Measurements from ENCODE around the gene KRT76. TPM values are rescaled to one million over a fixed set of nuclear protein-coding genes. Genes with fewer than 3 reads are reported as not detected.
A peak's percentile ranks its signal among the peaks of the same experiment; 100 is the strongest.

Gene KRT76
- total RNA-seq, 1 donor from 2014 or later, result not detected

DNA sequence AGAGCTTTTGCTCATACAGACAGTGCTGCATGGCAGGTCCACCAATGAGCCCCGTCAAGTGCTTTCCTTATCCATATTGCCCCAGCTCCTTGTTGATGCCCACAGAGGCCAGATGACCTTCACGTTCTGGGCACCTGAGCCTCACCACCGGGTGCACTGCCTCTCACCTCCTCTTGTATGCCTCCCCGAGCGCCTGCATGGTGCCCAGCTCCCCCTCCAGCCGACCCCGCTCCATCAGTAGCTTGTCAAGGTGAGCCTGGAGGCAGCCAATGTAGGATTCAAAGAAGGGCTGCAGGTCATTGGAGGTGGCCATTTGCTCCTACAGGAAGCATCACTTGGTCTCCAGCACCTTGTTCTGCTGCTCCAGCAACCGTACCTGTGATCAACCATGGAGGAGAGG lies 42.0 kb downstream of the KRT76 start:
- TF ChIP-seq, protein P1, sequence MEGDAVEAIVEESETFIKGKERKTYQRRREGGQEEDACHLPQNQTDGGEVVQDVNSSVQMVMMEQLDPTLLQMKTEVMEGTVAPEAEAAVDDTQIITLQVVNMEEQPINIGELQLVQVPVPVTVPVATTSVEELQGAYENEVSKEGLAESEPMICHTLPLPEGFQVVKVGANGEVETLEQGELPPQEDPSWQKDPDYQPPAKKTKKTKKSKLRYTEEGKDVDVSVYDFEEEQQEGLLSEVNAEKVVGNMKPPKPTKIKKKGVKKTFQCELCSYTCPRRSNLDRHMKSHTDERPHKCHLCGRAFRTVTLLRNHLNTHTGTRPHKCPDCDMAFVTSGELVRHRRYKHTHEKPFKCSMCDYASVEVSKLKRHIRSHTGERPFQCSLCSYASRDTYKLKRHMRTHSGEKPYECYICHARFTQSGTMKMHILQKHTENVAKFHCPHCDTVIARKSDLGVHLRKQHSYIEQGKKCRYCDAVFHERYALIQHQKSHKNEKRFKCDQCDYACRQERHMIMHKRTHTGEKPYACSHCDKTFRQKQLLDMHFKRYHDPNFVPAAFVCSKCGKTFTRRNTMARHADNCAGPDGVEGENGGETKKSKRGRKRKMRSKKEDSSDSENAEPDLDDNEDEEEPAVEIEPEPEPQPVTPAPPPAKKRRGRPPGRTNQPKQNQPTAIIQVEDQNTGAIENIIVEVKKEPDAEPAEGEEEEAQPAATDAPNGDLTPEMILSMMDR (IDR thresholded peaks at IDR 0.05; ENCODE audit: insufficient read depth, low read length, severe bottlenecking), result no peak
- no peaks in the 10 kb centered on the region for H3K36me3 ChIP-seq (ENCODE audit: control insufficient read depth, insufficient read depth, low read length)
- no peak overlapping the region for H3K4me3 ChIP-seq (ENCODE audit: low read depth, low read length)
- no peak for DNase-seq (ENCODE audit: low read depth)
- FAIRE-seq, result no peak
- H3K27me3 ChIP-seq (ENCODE audit: control insufficient read depth, insufficient read depth, low read length), result peaks cover 6% of the 10 kb centered on the region

DNA sequence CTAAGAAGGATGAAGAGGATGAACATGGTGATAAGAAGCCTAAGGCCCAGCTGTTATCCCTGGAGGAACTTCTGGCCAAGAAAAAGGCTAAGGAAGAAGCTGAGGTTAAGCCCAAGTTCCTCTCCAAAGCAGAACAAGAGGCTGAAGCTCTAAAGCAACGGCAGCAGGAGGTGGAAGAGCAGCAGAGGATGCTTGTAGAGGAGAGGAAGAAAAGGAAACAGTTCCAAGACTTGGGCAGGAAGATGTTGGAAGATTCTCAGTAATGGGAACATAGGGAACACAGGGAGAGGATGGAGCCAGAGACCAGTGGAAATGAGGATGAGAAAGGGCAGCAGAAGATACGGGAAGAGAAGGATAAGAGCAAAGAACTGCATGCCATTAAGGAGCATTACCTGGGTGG lies 46.4 kb downstream of the KRT76 start:
- Histone ChIP-seq H3K4me3 (ENCODE audit: low read depth, low read length) (no peak overlapping the region), H3K36me3 (ENCODE audit: control insufficient read depth, insufficient read depth, low read length) (no peaks in the 10 kb centered on the region), H3K27me3 (ENCODE audit: control insufficient read depth, insufficient read depth, low read length) (peaks cover 6% of the 10 kb centered on the region)
- DNase-seq (ENCODE audit: low read depth) (no peak), FAIRE-seq (no peak)
- TF ChIP-seq, protein P1 (IDR thresholded peaks at IDR 0.05; ENCODE audit: insufficient read depth, low read length, severe bottlenecking), result no peak

- TF ChIP-seq, protein P1 (IDR thresholded peaks at IDR 0.05; ENCODE audit: insufficient read depth, low read length, severe bottlenecking), result no peak
- Histone ChIP-seq H3K4me3 (ENCODE audit: low read depth, low read length) (no peak overlapping the region), H3K36me3 (ENCODE audit: control insufficient read depth, insufficient read depth, low read length) (no peaks in the 10 kb centered on the region), H3K27me3 (ENCODE audit: control insufficient read depth, insufficient read depth, low read length) (peaks cover 3% of the 10 kb centered on the region)
- DNase-seq (ENCODE audit: low read depth) (no peak), FAIRE-seq (peak; percentile 77)
These were observed 46.8 kb downstream of the KRT76 start for GRCh38 chr12:52730383-52730782.

DNA sequence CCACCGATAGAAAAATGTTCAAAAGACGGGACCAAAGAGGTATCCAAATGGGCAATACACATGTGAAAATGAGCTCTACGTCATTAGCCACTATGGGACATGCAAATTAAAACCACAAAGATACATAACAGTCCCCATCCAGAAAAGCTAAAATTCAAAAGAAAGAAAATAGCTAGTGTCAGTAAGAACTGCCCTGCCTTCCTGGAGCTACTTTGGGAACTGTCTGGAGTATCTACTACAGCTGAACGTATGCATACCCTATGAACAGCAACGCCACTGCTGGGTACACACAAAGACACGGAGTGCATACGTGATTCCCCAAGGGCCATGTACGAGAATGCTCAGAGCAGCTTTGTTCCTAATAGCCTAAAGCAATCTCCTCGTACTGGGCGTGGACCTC lies 48.0 kb downstream of the KRT76 start:
- no peaks in the 10 kb centered on the region for H3K36me3 ChIP-seq (ENCODE audit: control insufficient read depth, insufficient read depth, low read length)
- TF ChIP-seq, protein P1 (IDR thresholded peaks at IDR 0.05; ENCODE audit: insufficient read depth, low read length, severe bottlenecking), result no peak
- FAIRE-seq (no peak), DNase-seq (ENCODE audit: low read depth) (no peak)
- H3K4me3 ChIP-seq (ENCODE audit: low read depth, low read length), result no peak overlapping the region
- H3K27me3 ChIP-seq (ENCODE audit: control insufficient read depth, insufficient read depth, low read length), result peaks cover 3% of the 10 kb centered on the region

GRCh38 chr12:52728374-52728773 lies 48.8 kb downstream of the KRT76 start:
- FAIRE-seq (no peak), DNase-seq (ENCODE audit: low read depth) (no peak)
- Histone ChIP-seq H3K36me3 (ENCODE audit: control insufficient read depth, insufficient read depth, low read length) (no peaks in the 10 kb centered on the region), H3K4me3 (ENCODE audit: low read depth, low read length) (no peak overlapping the region), H3K27me3 (ENCODE audit: control insufficient read depth, insufficient read depth, low read length) (peaks cover 3% of the 10 kb centered on the region)
- TF ChIP-seq, protein P1 (IDR thresholded peaks at IDR 0.05; ENCODE audit: insufficient read depth, low read length, severe bottlenecking), result no peak

DNA sequence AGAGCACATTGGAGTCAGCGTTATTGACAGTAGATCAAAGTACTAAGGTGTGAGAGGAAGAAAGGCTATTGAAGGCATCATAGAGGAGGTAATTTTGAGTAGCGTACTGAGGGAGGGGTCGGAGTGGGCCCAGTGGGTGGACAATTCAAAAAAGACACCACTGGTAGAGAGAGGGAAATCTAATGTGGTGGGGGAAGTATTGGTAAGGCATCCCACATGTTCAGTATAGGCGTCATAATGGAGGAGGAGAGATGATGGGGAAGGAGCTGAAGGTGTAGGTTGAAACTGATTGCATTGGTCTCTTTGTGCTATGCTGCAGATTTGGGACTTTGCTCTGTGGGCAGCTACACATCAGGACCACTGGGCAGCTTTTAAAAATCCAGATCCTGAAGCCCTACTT lies 50.1 kb downstream of the KRT76 start:
- peak; percentile 79 for FAIRE-seq
- H3K27me3 ChIP-seq (ENCODE audit: control insufficient read depth, insufficient read depth, low read length), result peaks cover 3% of the 10 kb centered on the region
- TF ChIP-seq, protein P1 (IDR thresholded peaks at IDR 0.05; ENCODE audit: insufficient read depth, low read length, severe bottlenecking), result no peak
- H3K36me3 ChIP-seq (ENCODE audit: control insufficient read depth, insufficient read depth, low read length), result no peaks in the 10 kb centered on the region
- DNase-seq (ENCODE audit: low read depth), result no peak
- no peak overlapping the region for H3K4me3 ChIP-seq (ENCODE audit: low read depth, low read length)

Measured in bronchial epithelial cell (primary cell).